Measurements from ENCODE around the gene SLC49A4.

Gene SLC49A4

DNA sequence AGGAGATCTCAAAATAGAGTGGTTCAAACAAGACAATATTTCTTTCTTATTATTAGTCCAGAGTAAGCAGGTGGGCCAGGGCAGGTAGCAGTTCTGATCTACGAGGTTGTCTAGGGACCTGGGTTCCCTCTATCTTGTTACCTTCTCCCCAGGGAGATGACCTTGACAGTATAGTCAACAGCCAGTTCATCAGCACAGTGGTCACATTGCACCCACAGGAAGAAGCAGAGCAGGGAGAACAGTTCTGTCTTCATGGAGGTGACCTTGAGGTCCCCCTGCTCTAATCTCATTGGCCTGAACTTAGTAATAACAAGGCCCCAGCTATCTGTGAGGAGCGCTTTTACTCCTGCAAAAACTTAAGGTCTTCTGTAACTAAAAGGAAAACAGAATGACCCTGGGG is 21.7 kb downstream of the SLC49A4 start:
- Histone ChIP-seq H3K27me3 (ENCODE audit: control insufficient read depth, insufficient read depth, low read length) (no peaks in the 10 kb centered on the region), H3K4me3 (ENCODE audit: low read length) (no peak overlapping the region)

DNA sequence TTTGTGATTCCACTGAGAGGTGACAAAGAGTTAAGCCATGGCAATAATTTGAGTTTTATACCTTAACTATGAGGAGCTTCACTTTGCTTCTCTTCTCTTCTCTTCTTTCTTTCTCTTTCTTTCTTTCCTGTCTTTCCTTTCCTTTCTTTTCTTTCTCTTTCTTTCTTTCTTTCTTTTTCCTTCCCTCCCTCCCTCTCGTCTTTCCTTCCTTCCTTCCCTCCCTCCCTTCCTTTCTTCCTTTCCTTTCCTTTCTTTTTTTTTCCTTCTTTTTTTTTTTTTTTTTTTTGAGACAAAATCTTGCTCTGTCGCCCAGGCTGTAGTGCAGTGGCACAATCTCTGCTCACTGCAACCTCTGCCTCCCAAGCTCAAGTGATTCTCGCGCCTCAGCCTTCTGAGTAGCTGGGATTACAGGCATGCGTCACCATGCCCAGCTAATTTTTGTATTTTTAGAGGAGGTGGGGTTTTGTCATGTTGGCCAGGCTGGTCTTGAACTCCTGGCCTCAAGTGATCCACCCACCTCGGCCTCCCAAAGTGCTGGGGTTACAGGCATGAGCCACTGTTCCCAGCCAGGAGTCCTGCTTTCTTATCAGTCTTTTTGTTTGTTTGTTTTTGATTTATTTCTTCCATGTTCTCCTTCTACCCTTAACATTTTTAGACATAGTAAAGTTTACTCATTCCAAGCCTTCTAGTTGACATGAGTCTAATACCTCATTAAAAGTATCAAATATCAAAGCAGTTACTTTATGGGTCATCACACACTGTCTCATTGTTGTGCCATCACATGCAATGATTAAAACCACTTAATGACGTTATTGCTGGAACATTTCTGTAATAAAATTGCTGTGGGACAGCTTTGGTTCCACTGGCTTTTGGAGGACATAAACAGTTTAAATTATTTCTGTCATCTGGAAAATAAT is 29.9 kb downstream of the SLC49A4 start:
- Histone ChIP-seq H3K4me3 (ENCODE audit: low read length) (no peak overlapping the region), H3K9me3 (replicated peaks; ENCODE audit: low read length) (no peaks in the 10 kb centered on the region), H3K4me1 (ENCODE audit: control insufficient read depth, insufficient read depth, low read length) (no peaks in the 10 kb centered on the region), H3K9ac (ENCODE audit: low read depth, low read length) (no peak overlapping the region), H3K36me3 (ENCODE audit: insufficient read depth, low read length) (no peaks in the 10 kb centered on the region), H3K27me3 (ENCODE audit: control insufficient read depth, insufficient read depth, low read length) (no peaks in the 10 kb centered on the region), H3K4me2 (ENCODE audit: low read length) (no peak overlapping the region)

More for the DNA sequence above, 21.7 kb downstream of the SLC49A4 start:
- Histone ChIP-seq H3K9ac (ENCODE audit: low read depth, low read length) (no peak overlapping the region), H3K4me2 (ENCODE audit: low read length) (no peak overlapping the region), H3K4me1 (ENCODE audit: control insufficient read depth, insufficient read depth, low read length) (no peaks in the 10 kb centered on the region), H3K36me3 (ENCODE audit: insufficient read depth, low read length) (no peaks in the 10 kb centered on the region), H3K9me3 (replicated peaks; ENCODE audit: low read length) (no peaks in the 10 kb centered on the region)

DNA sequence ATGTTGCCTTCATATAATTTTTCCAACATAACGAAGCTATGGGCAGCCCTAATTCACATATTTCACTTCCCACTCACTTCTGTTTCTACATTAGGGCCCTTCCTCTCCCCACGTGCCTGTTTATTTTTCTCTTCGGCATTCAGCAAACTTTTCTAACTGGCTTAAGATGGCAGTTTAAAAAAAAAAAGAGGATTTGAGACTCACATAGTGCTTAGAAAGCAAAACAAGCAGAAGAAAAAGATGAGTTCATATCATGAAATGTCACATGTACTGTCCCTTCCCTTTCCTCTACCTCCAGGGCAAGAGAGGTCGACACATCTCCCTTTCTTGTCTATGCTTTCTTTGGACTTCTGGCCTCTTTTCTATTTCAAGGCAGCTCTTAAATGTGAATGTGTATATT is 30.6 kb downstream of the SLC49A4 start:
- Histone ChIP-seq H3K9ac (ENCODE audit: low read depth, low read length) (no peak overlapping the region), H3K36me3 (ENCODE audit: insufficient read depth, low read length) (no peaks in the 10 kb centered on the region), H3K4me2 (ENCODE audit: low read length) (no peak overlapping the region), H3K4me3 (ENCODE audit: low read length) (no peak overlapping the region), H3K4me1 (ENCODE audit: control insufficient read depth, insufficient read depth, low read length) (no peaks in the 10 kb centered on the region), H3K27me3 (ENCODE audit: control insufficient read depth, insufficient read depth, low read length) (no peaks in the 10 kb centered on the region), H3K9me3 (replicated peaks; ENCODE audit: low read length) (no peaks in the 10 kb centered on the region)

DNA sequence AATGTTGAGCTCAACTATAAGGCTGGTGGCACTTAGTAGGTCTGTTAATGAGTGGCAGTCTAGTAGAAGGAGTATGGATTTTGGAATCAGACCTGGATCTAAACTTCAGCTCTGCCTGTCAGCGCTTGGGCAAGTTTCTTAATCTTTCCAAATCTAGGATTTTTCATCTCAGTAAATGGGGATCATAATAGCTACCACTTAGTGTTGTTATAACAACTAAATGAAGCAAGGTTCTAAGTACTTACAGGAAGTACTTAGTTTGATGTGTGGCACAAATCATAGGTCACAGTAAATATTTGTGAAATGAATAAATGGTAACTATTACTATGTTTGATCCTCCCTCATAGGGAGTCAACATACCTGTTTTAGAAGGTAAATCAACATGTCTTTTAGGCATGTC is 31.4 kb downstream of the SLC49A4 start:
- no peaks in the 10 kb centered on the region for H3K36me3 ChIP-seq (ENCODE audit: insufficient read depth, low read length)

DNA sequence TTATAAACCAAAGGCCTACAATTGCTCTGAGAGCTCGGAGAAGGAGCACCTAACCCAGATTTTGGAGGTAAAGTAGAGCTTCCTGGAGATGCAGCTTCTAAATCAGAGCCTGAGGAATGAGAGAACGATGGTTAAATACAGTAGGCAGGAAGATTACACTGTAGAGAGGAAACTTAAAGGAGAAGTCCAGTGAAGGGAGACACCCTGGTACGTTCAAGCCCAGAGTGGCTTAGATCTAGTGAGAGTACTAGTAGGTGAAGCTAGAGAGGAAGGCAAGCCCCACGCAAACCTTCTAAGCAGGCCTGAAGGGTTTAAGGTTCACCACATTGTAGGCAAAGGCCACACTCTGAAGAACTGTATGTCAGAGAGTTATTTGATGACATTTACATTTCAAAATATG is 33.4 kb downstream of the SLC49A4 start:
- Histone ChIP-seq H3K4me2 (ENCODE audit: low read length) (no peak overlapping the region), H3K4me3 (ENCODE audit: low read length) (no peak overlapping the region), H3K4me1 (ENCODE audit: control insufficient read depth, insufficient read depth, low read length) (no peaks in the 10 kb centered on the region), H3K9ac (ENCODE audit: low read depth, low read length) (no peak overlapping the region), H3K9me3 (replicated peaks; ENCODE audit: low read length) (no peaks in the 10 kb centered on the region), H3K36me3 (ENCODE audit: insufficient read depth, low read length) (no peaks in the 10 kb centered on the region), H3K27me3 (ENCODE audit: control insufficient read depth, insufficient read depth, low read length) (no peaks in the 10 kb centered on the region)

More for the DNA sequence above, 31.4 kb downstream of the SLC49A4 start:
- Histone ChIP-seq H3K9ac (ENCODE audit: low read depth, low read length) (no peak overlapping the region), H3K27me3 (ENCODE audit: control insufficient read depth, insufficient read depth, low read length) (no peaks in the 10 kb centered on the region), H3K4me1 (ENCODE audit: control insufficient read depth, insufficient read depth, low read length) (no peaks in the 10 kb centered on the region), H3K4me2 (ENCODE audit: low read length) (no peak overlapping the region), H3K4me3 (ENCODE audit: low read length) (no peak overlapping the region), H3K9me3 (replicated peaks; ENCODE audit: low read length) (no peaks in the 10 kb centered on the region)

DNA sequence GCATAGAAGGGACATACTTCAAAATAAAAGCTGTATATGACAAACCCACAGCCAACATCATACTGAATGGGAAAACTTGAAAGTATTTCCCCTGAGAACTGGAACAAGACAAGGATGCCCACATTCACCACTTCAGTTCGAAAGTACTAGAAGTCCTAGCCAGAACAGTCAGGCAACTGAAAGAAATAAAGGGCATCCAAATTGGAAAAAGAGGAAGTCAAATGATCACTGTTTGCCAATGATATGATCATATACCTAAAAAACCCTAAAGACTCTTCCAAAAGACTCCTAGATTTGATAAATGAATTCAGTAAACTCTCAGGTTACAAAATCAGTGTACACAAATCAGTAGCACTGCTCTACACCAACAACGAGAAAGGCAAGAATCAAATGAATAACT is 40.7 kb downstream of the SLC49A4 start:
- no peaks in the 10 kb centered on the region for H3K4me1 ChIP-seq (ENCODE audit: control insufficient read depth, insufficient read depth, low read length)
- no peaks in the 10 kb centered on the region for H3K9me3 ChIP-seq (replicated peaks; ENCODE audit: low read length)
- H3K4me3 ChIP-seq (ENCODE audit: low read length): no peak overlapping the region
- no peaks in the 10 kb centered on the region for H3K36me3 ChIP-seq (ENCODE audit: insufficient read depth, low read length)
- no peak overlapping the region for H3K4me2 ChIP-seq (ENCODE audit: low read length)
- no peak overlapping the region for H3K9ac ChIP-seq (ENCODE audit: low read depth, low read length)
- no peaks in the 10 kb centered on the region for H3K27me3 ChIP-seq (ENCODE audit: control insufficient read depth, insufficient read depth, low read length)

DNA sequence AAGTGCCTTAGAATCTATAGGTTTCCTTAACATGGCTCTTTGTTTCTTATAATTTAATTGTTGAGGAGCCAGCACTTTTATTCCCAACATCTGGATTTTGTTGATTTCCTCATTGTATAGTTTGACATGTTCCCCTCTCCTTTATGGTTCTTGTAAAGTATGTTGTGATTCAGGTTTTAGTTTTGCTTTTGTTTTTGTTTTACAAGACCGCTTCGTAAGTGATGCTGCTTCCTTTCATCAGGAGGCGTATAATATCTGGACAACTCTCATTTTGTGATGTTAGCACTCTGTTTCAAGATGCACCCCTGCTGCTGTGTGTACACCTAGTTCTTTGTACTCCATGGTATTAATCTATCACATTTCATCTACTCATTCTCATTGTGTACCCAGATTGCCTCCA is 48.7 kb downstream of the SLC49A4 start:
- Histone ChIP-seq H3K9me3 (replicated peaks; ENCODE audit: low read length) (no peaks in the 10 kb centered on the region), H3K9ac (ENCODE audit: low read depth, low read length) (no peak overlapping the region), H3K4me2 (ENCODE audit: low read length) (no peak overlapping the region), H3K36me3 (ENCODE audit: insufficient read depth, low read length) (no peaks in the 10 kb centered on the region), H3K27me3 (ENCODE audit: control insufficient read depth, insufficient read depth, low read length) (no peaks in the 10 kb centered on the region), H3K4me3 (ENCODE audit: low read length) (no peak overlapping the region), H3K4me1 (ENCODE audit: control insufficient read depth, insufficient read depth, low read length) (no peaks in the 10 kb centered on the region)

DNA sequence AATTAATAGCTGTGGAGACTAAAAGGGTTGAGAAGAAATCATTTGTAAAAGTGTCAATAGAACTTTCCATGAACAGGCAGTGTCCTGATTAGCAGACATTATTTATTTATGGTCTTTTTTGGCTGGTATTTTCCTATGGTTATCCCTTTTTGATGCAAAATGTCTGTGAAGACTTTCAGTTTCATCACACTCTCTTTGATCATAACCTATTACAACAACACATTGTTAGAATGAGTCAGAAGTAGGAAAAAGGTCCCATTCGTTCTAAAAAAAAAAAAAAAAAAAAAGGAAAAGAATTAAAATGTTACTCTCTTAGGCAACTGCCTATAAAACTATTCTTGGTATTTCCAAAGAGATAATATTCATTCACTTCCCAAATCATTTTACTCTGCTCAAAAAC is 62.1 kb downstream of the SLC49A4 start:
- Histone ChIP-seq H3K4me1 (ENCODE audit: control insufficient read depth, insufficient read depth, low read length) (no peaks in the 10 kb centered on the region), H3K9me3 (replicated peaks; ENCODE audit: low read length) (no peaks in the 10 kb centered on the region), H3K36me3 (ENCODE audit: insufficient read depth, low read length) (no peaks in the 10 kb centered on the region), H3K4me2 (ENCODE audit: low read length) (no peak overlapping the region), H3K4me3 (ENCODE audit: low read length) (no peak overlapping the region), H3K9ac (ENCODE audit: low read depth, low read length) (no peak overlapping the region), H3K27me3 (ENCODE audit: control insufficient read depth, insufficient read depth, low read length) (no peaks in the 10 kb centered on the region)

DNA sequence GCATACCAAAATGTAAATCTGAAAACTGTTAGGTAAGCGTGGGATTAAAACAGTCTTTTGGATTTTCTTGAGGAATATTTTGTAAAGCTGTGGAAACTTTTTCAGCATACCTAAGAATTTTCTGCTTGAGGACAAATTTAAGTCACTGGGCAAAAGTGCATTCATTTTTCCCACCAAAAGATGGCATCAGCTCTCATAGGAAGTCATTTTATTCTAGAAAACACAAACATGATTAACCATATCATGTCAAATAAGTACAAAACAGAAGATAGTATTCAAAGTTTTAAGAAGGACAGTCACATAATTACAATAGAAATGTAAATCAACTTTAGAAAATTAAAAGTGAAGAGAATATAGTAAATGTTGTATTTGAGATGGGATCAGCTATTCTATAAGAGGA is 63.5 kb downstream of the SLC49A4 start:
- Histone ChIP-seq H3K9me3 (replicated peaks; ENCODE audit: low read length) (no peaks in the 10 kb centered on the region), H3K4me1 (ENCODE audit: control insufficient read depth, insufficient read depth, low read length) (no peaks in the 10 kb centered on the region), H3K36me3 (ENCODE audit: insufficient read depth, low read length) (no peaks in the 10 kb centered on the region), H3K4me2 (ENCODE audit: low read length) (no peak overlapping the region), H3K27me3 (ENCODE audit: control insufficient read depth, insufficient read depth, low read length) (no peaks in the 10 kb centered on the region), H3K9ac (ENCODE audit: low read depth, low read length) (no peak overlapping the region), H3K4me3 (ENCODE audit: low read length) (no peak overlapping the region)

DNA sequence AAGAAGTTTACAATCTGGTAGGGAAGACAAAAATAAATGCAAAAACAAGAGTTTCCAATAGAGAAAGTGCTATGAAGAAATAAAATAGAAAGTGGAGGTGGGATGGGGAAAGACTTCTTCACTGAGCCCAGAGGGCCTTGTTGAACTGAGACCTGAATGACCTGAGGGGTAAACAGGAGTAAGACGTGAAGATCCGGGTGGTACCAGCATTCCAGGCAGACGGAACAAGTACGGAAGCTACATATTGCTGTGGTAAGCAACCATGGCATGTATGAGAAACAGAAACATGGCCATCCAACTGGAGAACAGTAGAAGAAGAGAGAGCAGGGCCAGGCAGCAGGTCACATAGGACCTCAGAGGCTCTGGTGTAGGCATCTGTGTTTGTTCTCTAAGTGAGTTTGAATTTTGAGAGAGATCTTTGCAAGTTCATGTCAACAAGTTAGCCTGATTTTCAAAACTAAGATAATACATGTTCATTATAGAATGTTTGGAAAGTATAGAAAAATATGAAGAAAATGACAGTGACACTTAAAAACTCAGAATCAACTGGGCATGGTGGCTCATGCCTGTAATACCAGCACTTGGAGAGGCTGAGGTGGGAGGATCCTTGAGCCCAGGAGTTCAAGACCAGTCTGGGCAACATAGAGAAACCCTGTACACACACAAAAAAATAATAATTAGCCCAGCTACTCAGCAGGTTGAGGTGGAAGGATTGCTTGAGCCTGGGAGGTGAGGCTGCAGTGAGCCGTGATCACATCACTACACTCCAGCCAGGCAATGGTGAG is 64.3 kb downstream of the SLC49A4 start:
- H3K4me2 ChIP-seq (ENCODE audit: low read length): no peak overlapping the region
- H3K9ac ChIP-seq (ENCODE audit: low read depth, low read length): no peak overlapping the region
- H3K9me3 ChIP-seq (replicated peaks; ENCODE audit: low read length): no peaks in the 10 kb centered on the region
- H3K27me3 ChIP-seq (ENCODE audit: control insufficient read depth, insufficient read depth, low read length): no peaks in the 10 kb centered on the region
- H3K4me1 ChIP-seq (ENCODE audit: control insufficient read depth, insufficient read depth, low read length): no peaks in the 10 kb centered on the region
- no peaks in the 10 kb centered on the region for H3K36me3 ChIP-seq (ENCODE audit: insufficient read depth, low read length)
- H3K4me3 ChIP-seq (ENCODE audit: low read length): no peak overlapping the region

DNA sequence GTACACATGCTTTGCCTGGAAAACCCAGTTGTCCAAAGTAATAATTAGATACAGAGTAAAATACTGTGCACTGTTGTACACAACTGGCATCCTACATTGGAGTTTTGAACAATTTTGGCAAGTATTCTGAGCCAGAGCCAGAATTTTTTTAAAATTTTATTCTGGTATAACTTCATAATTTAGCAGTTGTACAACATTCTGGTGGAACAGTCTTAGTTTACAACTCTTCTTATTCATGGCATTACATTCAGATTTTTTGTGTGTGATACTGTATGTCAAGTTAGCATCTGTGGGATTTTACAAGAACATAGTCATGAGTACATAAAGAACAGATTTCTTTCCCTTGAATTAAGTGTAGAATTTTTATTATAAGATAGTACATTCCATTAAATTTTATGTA is 67.5 kb downstream of the SLC49A4 start:
- Histone ChIP-seq H3K4me1 (ENCODE audit: control insufficient read depth, insufficient read depth, low read length) (no peaks in the 10 kb centered on the region), H3K27me3 (ENCODE audit: control insufficient read depth, insufficient read depth, low read length) (no peaks in the 10 kb centered on the region), H3K9ac (ENCODE audit: low read depth, low read length) (no peak overlapping the region), H3K36me3 (ENCODE audit: insufficient read depth, low read length) (no peaks in the 10 kb centered on the region), H3K9me3 (replicated peaks; ENCODE audit: low read length) (no peaks in the 10 kb centered on the region), H3K4me3 (ENCODE audit: low read length) (no peak overlapping the region), H3K4me2 (ENCODE audit: low read length) (no peak overlapping the region)
